NT2/D1 (cell line): ENCODE measurements around the gene VSIG10.

ENCODE experiments used
- DNase-seq: peaks from one replicate; pipeline ENCODE4 v3.0.0-alpha.2; 2011; ENCODE audit warnings: low read depth, low spot score
- H3K27me3 ChIP-seq: 2 replicates; pipeline ENCODE4 v1.6.0; 2011; ENCODE audit warnings: mild to moderate bottlenecking; ENCODE audit not compliant: insufficient read length, insufficient read depth
- H3K36me3 ChIP-seq: 2 replicates; pipeline ENCODE4 v1.6.1; 2011; ENCODE audit warnings: mild to moderate bottlenecking, low read length, mixed read lengths; ENCODE audit not compliant: insufficient read depth, insufficient read length
- H3K4me1 ChIP-seq: 2 replicates; pipeline ENCODE4 v1.5.1; 2011; ENCODE audit not compliant: insufficient read depth, insufficient read length
- H3K4me3 ChIP-seq: 2 replicates; pipeline ENCODE4 v1.5.1; 2011; ENCODE audit warnings: low read depth; ENCODE audit not compliant: insufficient read length
- H3K9ac ChIP-seq: 2 replicates; pipeline ENCODE4 v1.6.0; 2011; ENCODE audit warnings: low read depth; ENCODE audit not compliant: insufficient read length
- H3K9me3 ChIP-seq: 2 replicates; pipeline ENCODE4 v1.5.1; 2011; ENCODE audit warnings: mild to moderate bottlenecking, low read length; ENCODE audit not compliant: insufficient read depth
- SUZ12 ChIP-seq: IDR thresholded peaks from 2 replicates; pipeline ENCODE4 v1.6.1; 2011; ENCODE audit not compliant: insufficient read length, insufficient read depth; ENCODE audit errors: extremely low read depth
- YY1 ChIP-seq: IDR thresholded peaks from 2 replicates; pipeline ENCODE4 v1.6.1; 2011; ENCODE audit not compliant: insufficient read length, insufficient read depth
- ZNF274 ChIP-seq: IDR thresholded peaks from 2 replicates; pipeline ENCODE4 v1.6.1; 2011; ENCODE audit warnings: mild to moderate bottlenecking, low read depth, low read length

The VSIG10 gene

DNA sequence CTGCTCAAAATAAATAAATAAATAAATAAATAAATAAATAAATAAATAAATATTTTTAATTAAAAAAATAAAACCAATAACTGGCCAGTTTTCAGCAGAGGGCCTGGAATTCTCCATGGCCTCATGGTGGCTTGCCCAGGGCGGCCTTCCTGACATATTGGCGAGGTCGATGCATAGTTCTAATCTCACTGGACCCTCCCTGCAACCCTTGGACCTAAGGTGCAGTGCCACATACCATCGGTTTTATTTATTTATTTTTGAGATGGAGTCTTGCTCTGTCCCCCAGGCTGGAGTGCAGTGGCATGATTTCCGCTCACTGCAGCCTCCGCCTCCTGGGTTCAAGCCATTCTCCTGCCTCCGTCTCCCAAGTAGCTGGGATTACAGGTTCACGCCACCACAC is 3.9 kb upstream of the VSIG10 start:
- H3K36me3 ChIP-seq = no peaks in the 10 kb centered on the region
- no peak for TF ChIP-seq YY1
- TF ChIP-seq ZNF274 = no peak
- TF ChIP-seq SUZ12 = no peak
- H3K9ac ChIP-seq = no peak overlapping the region
- no peak overlapping the region for H3K4me3 ChIP-seq
- H3K4me1 ChIP-seq = peaks cover 5% of the 10 kb centered on the region
- no peaks in the 10 kb centered on the region for H3K9me3 ChIP-seq
- no peaks in the 10 kb centered on the region for H3K27me3 ChIP-seq
- DNase-seq = no peak

DNA sequence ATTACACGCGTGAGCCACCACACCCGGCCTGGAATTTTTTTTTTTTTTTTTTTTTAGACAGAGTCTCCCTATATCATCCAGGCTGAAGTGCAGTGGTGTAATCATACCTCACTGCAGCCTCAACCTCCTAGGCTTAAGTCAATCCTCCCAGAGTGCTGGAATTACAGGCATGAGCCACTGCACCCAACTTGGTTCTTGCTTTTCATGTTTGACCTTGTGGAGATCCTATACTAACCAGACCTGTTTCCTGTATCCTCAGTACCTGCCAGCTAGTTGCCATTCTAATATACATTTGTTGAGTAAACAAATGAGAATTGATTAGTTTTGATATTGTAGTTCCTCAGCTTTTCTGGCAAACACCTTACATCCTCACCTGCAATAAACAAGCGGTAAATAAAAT is 3.2 kb upstream of the VSIG10 start:
- no peak for DNase-seq
- no peaks in the 10 kb centered on the region for H3K9me3 ChIP-seq

DNA sequence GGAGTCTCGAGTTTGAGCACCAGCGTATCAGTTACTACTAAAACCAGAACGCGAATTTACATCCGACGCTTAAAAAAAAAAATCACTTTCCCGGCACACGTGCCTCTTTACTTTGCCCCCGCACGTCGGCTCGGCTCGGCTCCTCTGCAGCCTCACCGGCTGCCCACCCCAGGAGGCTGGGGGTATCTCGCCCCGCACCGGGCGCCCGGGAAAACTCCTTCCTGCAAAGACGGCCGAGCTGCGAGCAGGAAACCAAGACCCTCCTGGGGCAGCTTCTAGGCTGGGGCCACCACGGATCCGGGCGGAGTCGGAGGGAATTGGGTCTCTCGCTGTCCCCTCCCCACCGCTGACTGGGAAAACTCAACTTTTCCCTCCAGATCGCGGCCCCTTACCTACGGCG is 610 bp downstream of the VSIG10 start:
- H3K4me3 ChIP-seq = peak overlapping the region; percentile 90
- no peak for DNase-seq
- TF ChIP-seq YY1 = no peak
- TF ChIP-seq SUZ12 = no peak
- TF ChIP-seq ZNF274 = no peak
- no peaks in the 10 kb centered on the region for H3K9me3 ChIP-seq
- peaks cover 12% of the 10 kb centered on the region for H3K4me1 ChIP-seq
- peak overlapping the region; percentile 99 for H3K9ac ChIP-seq
- peaks cover 6% of the 10 kb centered on the region for H3K36me3 ChIP-seq
- no peaks in the 10 kb centered on the region for H3K27me3 ChIP-seq

More for the DNA sequence above, 3.2 kb upstream of the VSIG10 start:
- Histone ChIP-seq H3K36me3 (no peaks in the 10 kb centered on the region), H3K27me3 (no peaks in the 10 kb centered on the region), H3K9ac (no peak overlapping the region), H3K4me1 (peaks cover 7% of the 10 kb centered on the region), H3K4me3 (no peak overlapping the region)
- TF ChIP-seq YY1 (no peak), SUZ12 (no peak), ZNF274 (no peak)

DNA sequence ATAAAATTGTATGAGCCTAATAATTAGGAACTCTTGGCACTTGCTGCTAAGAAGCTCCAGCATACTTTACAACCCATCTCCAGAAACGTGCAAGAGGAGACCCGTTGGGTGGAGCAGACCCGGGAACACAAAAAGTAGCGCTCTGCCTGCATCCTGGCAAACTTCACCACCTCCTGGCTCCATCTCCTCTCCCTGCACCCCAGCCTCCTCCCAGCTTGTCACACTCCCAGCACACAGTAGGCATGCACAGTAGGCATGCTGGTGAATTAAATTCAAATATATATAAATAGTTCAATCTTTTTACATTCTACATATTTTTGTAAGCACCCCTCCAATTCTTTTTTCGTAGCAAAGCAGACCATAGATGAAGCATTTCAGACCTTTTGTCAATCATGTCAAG is 1.2 kb downstream of the VSIG10 start:
- H3K36me3 ChIP-seq = peaks cover 6% of the 10 kb centered on the region
- H3K4me1 ChIP-seq = peaks cover 10% of the 10 kb centered on the region
- peak overlapping the region; percentile 90 for H3K4me3 ChIP-seq
- no peaks in the 10 kb centered on the region for H3K27me3 ChIP-seq
- TF ChIP-seq ZNF274 (no peak), SUZ12 (no peak), YY1 (no peak)
- DNase-seq = no peak
- H3K9ac ChIP-seq = peak overlapping the region; percentile 99
- H3K9me3 ChIP-seq = no peaks in the 10 kb centered on the region

DNA sequence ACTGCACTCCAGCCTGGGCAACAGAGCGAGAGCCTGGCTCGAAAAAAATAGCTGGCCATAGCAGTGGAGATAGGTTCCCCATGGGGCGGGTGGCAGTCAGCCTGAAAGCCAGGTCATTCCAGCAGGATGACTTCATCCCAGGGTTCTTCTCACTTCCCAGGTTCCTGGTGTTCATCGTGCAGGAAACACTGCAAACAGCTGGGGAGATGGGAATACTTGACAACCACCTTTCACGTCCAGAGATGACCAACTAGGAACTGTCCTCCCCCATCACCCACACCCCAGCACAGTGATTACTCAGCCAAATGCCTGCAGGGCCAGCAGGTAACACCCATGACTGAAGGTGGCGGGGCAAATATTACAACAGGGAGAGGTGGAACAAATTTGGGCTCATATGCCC is 1.7 kb downstream of the VSIG10 start:
- Histone ChIP-seq H3K4me1 (peaks cover 10% of the 10 kb centered on the region), H3K27me3 (no peaks in the 10 kb centered on the region), H3K36me3 (peaks cover 6% of the 10 kb centered on the region), H3K9me3 (no peaks in the 10 kb centered on the region), H3K9ac (no peak overlapping the region), H3K4me3 (peak overlapping the region; percentile 90)
- TF ChIP-seq YY1 (no peak), SUZ12 (no peak), ZNF274 (no peak)
- DNase-seq = no peak

DNA sequence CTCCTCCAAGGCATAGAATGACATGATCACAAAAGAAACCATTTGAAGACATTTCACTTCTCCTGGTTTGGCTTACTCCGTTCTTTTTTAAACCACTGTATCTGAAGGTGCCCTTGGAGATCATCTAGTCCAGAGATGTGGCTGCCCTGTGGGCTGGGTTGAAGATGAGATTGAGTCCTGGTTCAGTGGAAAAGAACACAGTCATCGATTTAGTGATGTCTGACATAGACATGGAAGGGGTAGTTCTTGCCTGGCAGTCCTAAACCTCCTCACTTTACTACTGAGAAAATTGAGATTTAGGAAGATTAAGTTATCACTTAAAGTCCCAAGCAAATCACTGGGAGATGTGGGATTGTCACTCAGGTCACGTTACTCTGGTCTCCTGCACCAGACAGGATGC is 2.8 kb downstream of the VSIG10 start:
- no peaks in the 10 kb centered on the region for H3K9me3 ChIP-seq
- peaks cover 10% of the 10 kb centered on the region for H3K4me1 ChIP-seq
- peaks cover 6% of the 10 kb centered on the region for H3K36me3 ChIP-seq
- TF ChIP-seq ZNF274 (no peak), YY1 (no peak), SUZ12 (no peak)
- DNase-seq = no peak
- no peak overlapping the region for H3K9ac ChIP-seq
- no peaks in the 10 kb centered on the region for H3K27me3 ChIP-seq
- no peak overlapping the region for H3K4me3 ChIP-seq

DNA sequence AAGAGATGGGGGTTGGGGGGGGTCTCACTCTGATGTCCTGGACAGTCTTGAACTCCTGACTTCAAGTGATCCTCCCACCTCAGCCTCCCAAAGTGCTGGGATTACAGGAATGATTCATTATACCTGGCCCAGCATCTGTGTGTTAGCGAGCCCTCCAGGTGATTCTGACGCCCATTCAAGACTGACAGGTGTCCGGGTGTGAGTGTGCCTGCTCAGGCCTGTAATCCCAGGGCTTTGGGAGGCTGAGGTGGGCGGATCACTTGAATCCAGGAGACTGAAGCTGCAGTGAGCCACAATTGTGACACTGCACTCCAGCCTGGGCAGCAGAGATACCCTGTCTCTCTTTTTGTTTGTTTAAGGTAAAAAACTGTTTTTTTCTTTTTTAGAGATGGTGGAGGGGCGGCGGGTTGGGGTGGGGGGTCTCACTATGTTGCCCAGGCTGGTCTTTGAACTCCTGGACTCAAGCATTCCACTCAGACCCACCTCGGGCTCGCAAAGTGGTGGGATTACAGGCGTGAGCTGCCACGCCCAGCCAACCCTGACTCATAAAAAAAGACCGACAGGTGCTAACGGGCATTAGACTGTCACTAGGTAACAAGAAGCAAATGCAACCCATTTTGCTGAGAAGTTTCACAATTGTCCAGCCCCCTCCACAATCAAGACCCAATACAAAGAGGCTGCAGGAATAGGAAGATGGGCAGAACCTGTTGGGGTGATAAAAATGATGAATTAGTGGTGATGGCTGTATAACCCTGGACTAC is 4.7 kb downstream of the VSIG10 start:
- Histone ChIP-seq H3K36me3 (peaks cover 11% of the 10 kb centered on the region), H3K4me1 (peaks cover 10% of the 10 kb centered on the region), H3K27me3 (no peaks in the 10 kb centered on the region), H3K9ac (peak overlapping the region; percentile 18), H3K4me3 (no peak overlapping the region), H3K9me3 (no peaks in the 10 kb centered on the region)
- DNase-seq = no peak
- TF ChIP-seq SUZ12 (no peak), YY1 (no peak), ZNF274 (no peak)
